ENCODE results near the gene TSEN15.

Gene TSEN15

GRCh38 chr1:184052750-184053149 lies 1.2 kb downstream of the TSEN15 start:
- DNase-seq (ENCODE audit: low read depth in 2 of 2), result no peak

GRCh38 chr1:184053881-184054280 lies 2.4 kb downstream of the TSEN15 start:
- no peak for DNase-seq (ENCODE audit: low read depth in 2 of 2)

- no peak for DNase-seq (ENCODE audit: low read depth in 2 of 2)
Measured at GRCh38 chr1:184056921-184057555, 5.5 kb downstream of the TSEN15 start.

- no peak for DNase-seq (ENCODE audit: low read depth in 2 of 2)
Measured at GRCh38 chr1:184059887-184060286, 8.4 kb downstream of the TSEN15 start.

GRCh38 chr1:184060316-184060715 lies 8.8 kb downstream of the TSEN15 start:
- no peak for DNase-seq (ENCODE audit: low read depth in 2 of 2)

- DNase-seq (ENCODE audit: low read depth in 2 of 2), result no peak
Measured at GRCh38 chr1:184061396-184062003, 10.0 kb downstream of the TSEN15 start.

- DNase-seq (ENCODE audit: low read depth in 2 of 2), result no peak
Measured at GRCh38 chr1:184062640-184063286, 11.2 kb downstream of the TSEN15 start.

- no peak for DNase-seq (ENCODE audit: low read depth in 2 of 2)
Measured at GRCh38 chr1:184065559-184065958, 14.0 kb downstream of the TSEN15 start.

- no peak for DNase-seq (ENCODE audit: low read depth in 2 of 2)
Measured at GRCh38 chr1:184068354-184068753, 16.8 kb downstream of the TSEN15 start.

- DNase-seq (ENCODE audit: low read depth in 2 of 2), result no peak
Measured at GRCh38 chr1:184069675-184070074, 18.1 kb downstream of the TSEN15 start.

GRCh38 chr1:184072376-184072775 lies 20.8 kb downstream of the TSEN15 start:
- no peak for DNase-seq (ENCODE audit: low read depth in 2 of 2)

GRCh38 chr1:184074383-184074782 lies 22.9 kb downstream of the TSEN15 start:
- no peak for DNase-seq (ENCODE audit: low read depth in 2 of 2)

- DNase-seq (ENCODE audit: low read depth in 2 of 2), result no peak
Measured at GRCh38 chr1:184075055-184076029, 23.8 kb downstream of the TSEN15 start.

GRCh38 chr1:184078564-184079249 lies 27.2 kb downstream of the TSEN15 start:
- no peak for DNase-seq (ENCODE audit: low read depth in 2 of 2)

GRCh38 chr1:184080309-184080708 lies 28.8 kb downstream of the TSEN15 start:
- no peak for DNase-seq (ENCODE audit: low read depth in 2 of 2)

- DNase-seq (ENCODE audit: low read depth in 2 of 2), result no peak
Measured at GRCh38 chr1:184082541-184083415, 31.2 kb downstream of the TSEN15 start.

- DNase-seq (ENCODE audit: low read depth in 2 of 2), result no peak
Measured at GRCh38 chr1:184085667-184086066, 34.1 kb downstream of the TSEN15 start.

GRCh38 chr1:184088037-184088436 lies 36.5 kb downstream of the TSEN15 start:
- no peak for DNase-seq (ENCODE audit: low read depth in 2 of 2)

GRCh38 chr1:184093071-184093470 lies 41.5 kb downstream of the TSEN15 start:
- no peak for DNase-seq (ENCODE audit: low read depth in 2 of 2)

- DNase-seq (ENCODE audit: low read depth in 2 of 2), result no peak
Measured at GRCh38 chr1:184096005-184096404, 44.5 kb downstream of the TSEN15 start.
